Astrocyte of the cerebellum (primary cell): ENCODE results near the gene CREB3.
A peak's percentile ranks its signal among the peaks of the same experiment; 100 is the strongest.

Experiments used
- DNase-seq: peaks from one replicate; pipeline ENCODE4 v3.0.0-alpha.2; 2011; ENCODE audit warnings: low read depth
- H3K4me3 ChIP-seq: 2 replicates; pipeline ENCODE4 v1.5.1; 2011; ENCODE audit warnings: mild to moderate bottlenecking, low read depth, low read length, moderate library complexity
- in situ Hi-C: cut with HindIII; loops from 2 replicates; pipeline ENCODE4 v1.10.0; 2017; ENCODE audit warnings: low sequenced_read_pairs
- TF ChIP-seq, protein P1 (sequence below): IDR thresholded peaks from 2 replicates; pipeline ENCODE4 v1.5.1; 2012; ENCODE audit warnings: low read length, low read depth, moderate library complexity, mild to moderate bottlenecking; ENCODE audit errors: missing control alignments

CREB3 gene

DNA sequence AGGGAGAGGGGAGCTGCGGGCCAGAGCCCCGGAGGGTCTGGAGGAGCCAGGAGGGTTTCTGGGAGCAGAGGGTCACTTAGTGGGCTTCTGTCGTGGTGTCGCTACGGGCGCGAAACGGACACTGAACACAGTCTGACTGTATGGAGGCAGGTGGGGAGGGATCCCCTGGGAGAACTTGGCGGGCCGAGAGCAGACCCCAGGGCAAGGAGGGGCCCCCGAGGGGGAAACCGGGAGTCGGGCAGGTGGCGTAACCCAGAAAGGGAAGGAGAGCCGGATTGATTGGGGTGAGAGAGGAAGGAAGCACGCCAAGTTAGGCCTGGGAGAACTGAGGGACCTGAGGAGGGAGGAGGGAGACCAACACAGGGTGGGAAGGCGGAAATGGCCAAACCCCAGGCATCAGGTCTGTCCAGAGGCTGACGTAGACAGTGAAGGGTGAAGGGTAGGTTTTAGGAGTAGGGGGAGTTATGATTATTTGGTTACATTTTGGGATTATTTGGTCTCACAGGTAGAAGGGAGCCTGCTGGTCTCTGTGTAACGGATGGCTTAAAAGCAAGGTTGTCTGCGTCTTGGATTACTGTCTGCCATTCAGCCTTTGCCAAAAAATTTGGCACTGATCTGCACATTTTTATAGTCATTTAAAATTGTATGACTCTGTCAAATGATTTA is 24.9 kb downstream of the CREB3 start:
- H3K4me3 ChIP-seq = peak overlapping the region; percentile 40
- TF ChIP-seq, protein P1, sequence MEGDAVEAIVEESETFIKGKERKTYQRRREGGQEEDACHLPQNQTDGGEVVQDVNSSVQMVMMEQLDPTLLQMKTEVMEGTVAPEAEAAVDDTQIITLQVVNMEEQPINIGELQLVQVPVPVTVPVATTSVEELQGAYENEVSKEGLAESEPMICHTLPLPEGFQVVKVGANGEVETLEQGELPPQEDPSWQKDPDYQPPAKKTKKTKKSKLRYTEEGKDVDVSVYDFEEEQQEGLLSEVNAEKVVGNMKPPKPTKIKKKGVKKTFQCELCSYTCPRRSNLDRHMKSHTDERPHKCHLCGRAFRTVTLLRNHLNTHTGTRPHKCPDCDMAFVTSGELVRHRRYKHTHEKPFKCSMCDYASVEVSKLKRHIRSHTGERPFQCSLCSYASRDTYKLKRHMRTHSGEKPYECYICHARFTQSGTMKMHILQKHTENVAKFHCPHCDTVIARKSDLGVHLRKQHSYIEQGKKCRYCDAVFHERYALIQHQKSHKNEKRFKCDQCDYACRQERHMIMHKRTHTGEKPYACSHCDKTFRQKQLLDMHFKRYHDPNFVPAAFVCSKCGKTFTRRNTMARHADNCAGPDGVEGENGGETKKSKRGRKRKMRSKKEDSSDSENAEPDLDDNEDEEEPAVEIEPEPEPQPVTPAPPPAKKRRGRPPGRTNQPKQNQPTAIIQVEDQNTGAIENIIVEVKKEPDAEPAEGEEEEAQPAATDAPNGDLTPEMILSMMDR = no peak
- no peak for DNase-seq
- in situ Hi-C loops = loop anchor here (25.0 kb wide), 1 partner anchor 130 kb away; no protein-coding TSS in a partner anchor

- no peak for DNase-seq
- TF ChIP-seq, protein P1 = no peak
- in situ Hi-C loops = loop anchor here (25.0 kb wide), 1 partner anchor 129 kb away; no protein-coding TSS in a partner anchor
- no peak overlapping the region for H3K4me3 ChIP-seq
Observed at GRCh38 chr9:35757892-35758275, 25.4 kb downstream of the CREB3 start.

DNA sequence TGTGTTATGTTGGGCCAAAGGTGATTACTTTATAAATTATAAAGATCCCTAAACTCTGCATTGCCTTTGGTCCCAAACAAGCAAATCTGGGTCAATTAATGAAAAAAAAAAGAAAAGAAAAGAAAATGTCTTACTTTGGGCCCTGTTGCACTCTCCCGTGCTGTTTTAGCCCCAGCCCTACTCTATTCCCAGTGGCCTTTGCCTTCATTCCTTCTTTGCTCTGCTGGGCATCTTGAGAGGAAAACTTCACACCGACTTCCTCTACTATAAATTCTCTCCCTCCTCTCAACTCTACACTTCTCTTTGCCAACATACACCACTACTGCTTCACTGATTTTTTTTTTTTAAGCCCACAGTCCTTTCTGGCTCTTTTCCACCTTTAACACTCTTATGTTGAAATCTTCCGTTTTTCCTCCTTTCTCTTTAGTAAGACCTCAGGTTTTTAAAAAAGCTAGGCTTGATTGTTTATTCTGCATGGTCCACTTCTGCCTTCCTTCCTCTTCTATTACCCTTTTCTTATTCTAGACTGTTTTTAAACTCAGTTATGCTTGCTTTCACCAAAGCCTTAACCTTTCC is 26.1 kb downstream of the CREB3 start:
- H3K4me3 ChIP-seq = no peak overlapping the region
- in situ Hi-C loops = loop anchor here (25.0 kb wide), 1 partner anchor 129 kb away; no protein-coding TSS in a partner anchor
- TF ChIP-seq, protein P1 = no peak
- DNase-seq = no peak

- in situ Hi-C loops = loop anchor here (25.0 kb wide), 1 partner anchor 128 kb away; no protein-coding TSS in a partner anchor
- H3K4me3 ChIP-seq = no peak overlapping the region
- TF ChIP-seq, protein P1 = no peak
- DNase-seq = no peak
Observed at GRCh38 chr9:35759795-35760194, 27.3 kb downstream of the CREB3 start.

GRCh38 chr9:35760651-35761050 is 28.2 kb downstream of the CREB3 start:
- H3K4me3 ChIP-seq = no peak overlapping the region
- peak; percentile 50 for DNase-seq
- TF ChIP-seq, protein P1 = no peak
- in situ Hi-C loops = loop anchor here (25.0 kb wide), 1 partner anchor 127 kb away; no protein-coding TSS in a partner anchor

- no peak overlapping the region for H3K4me3 ChIP-seq
- in situ Hi-C loops = loop anchor here (25.0 kb wide), 1 partner anchor 124 kb away; no protein-coding TSS in a partner anchor
- no peak for DNase-seq
- TF ChIP-seq, protein P1 = no peak
Observed at GRCh38 chr9:35763181-35763580, 30.7 kb downstream of the CREB3 start.
